ENCODE measurements around the gene OR6B1.

DNA sequence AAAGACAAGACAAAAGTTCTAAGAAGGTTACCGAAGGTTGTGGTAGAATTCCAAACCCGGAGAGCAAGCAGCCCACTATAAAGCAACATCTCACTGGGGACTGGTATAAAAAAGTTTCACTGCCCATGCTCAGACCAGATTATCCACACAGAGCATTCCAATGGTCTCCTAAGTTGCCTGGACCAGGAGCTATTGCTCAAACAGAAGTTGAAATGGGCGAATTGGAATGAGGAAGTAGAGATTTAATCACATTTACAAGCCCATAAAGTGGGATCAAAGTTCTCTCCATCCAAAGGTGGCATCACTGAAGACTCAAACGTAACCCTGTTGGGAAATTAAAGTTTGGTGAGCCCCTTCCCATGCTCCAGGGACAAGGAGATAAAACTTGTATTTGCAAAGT is 25.7 kb upstream of the OR6B1 start:
- TF ChIP-seq, protein P1, sequence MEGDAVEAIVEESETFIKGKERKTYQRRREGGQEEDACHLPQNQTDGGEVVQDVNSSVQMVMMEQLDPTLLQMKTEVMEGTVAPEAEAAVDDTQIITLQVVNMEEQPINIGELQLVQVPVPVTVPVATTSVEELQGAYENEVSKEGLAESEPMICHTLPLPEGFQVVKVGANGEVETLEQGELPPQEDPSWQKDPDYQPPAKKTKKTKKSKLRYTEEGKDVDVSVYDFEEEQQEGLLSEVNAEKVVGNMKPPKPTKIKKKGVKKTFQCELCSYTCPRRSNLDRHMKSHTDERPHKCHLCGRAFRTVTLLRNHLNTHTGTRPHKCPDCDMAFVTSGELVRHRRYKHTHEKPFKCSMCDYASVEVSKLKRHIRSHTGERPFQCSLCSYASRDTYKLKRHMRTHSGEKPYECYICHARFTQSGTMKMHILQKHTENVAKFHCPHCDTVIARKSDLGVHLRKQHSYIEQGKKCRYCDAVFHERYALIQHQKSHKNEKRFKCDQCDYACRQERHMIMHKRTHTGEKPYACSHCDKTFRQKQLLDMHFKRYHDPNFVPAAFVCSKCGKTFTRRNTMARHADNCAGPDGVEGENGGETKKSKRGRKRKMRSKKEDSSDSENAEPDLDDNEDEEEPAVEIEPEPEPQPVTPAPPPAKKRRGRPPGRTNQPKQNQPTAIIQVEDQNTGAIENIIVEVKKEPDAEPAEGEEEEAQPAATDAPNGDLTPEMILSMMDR (IDR thresholded peaks at IDR 0.05): no peak
- no peak for TF ChIP-seq POLR2A (IDR thresholded peaks at IDR 0.05)
